GM19397 (cell line): ENCODE results near the gene ACAN.

Source experiments
- ATAC-seq: cut with Tn5 transposase; IDR thresholded peaks from one replicate; pipeline ENCODE4 v1.9.1; 2021; ENCODE audit warnings: mild to moderate bottlenecking, moderate library complexity; ENCODE audit not compliant: unreplicated experiment

The ACAN gene

GRCh38 chr15:88803241-88803919, at the start of gene ACAN:
Gene ACAN, plus strand, starts transcription at chr15:88803436. Its CDS starts 32,771 bp downstream, at chr15:88836207.
- no peak for ATAC-seq

DNA sequence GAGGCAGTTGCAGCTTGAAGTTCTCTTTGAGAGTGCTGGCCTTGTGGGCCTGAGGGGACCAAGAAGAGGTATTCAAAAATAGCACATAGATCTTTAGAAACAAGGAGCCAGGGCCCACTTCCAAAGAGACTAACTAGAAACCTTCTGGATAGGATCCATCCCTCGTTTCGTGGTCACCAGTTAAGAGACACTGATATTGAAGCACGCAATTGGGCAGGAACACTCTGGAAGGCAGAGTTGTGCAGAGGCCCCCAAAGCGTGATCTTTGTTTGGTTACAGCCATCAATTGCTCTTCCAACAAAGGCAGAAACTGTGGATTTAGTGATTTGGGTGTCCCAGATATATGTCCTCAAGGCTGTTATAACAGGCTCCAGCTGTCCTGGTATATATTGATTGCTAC, 46.7 kb upstream of the ACAN start:
- ATAC-seq = no peak

GRCh38 chr15:88756921-88757320, 46.3 kb upstream of the ACAN start:
- no peak for ATAC-seq

- no peak for ATAC-seq
These were observed 43.4 kb upstream of the ACAN start for GRCh38 chr15:88759872-88760271.

DNA sequence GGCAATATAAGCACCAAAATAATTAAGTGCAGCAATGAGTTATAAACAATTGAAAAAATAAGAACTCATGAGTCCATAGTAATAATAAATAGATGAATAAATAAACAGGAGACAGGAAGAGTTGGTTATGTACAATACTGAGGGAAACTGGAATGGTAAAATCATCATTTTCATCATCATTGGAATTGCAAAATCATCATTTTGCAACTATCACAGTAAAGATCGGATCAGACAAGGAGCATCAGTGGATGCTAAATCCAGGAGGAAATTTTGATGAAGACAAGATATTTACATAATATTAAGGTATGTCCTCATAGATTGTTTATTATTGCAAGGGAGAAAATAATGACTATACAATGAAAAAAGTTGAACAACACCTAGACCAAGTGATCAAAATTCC, 38.8 kb upstream of the ACAN start:
- no peak for ATAC-seq

DNA sequence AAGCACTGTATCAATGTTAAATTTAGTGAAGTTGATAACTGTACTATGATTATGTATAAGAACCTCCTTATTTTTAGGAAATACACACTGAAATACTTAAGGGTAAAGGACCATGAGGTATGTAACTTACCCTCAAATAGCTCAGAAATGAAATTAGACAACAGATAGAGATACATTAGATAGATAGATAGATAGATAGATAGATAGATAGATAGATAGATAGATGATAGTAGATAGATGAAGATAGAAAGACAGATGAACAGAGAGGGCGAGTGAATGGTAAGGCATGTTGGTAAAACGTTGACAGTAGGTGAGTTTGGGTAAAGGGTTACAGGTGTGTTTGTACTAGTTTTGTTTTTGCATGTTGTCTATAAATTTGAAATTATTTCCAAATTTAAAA, 38.0 kb upstream of the ACAN start:
- ATAC-seq = no peak

GRCh38 chr15:88769161-88769971, 33.9 kb upstream of the ACAN start:
- no peak for ATAC-seq

DNA sequence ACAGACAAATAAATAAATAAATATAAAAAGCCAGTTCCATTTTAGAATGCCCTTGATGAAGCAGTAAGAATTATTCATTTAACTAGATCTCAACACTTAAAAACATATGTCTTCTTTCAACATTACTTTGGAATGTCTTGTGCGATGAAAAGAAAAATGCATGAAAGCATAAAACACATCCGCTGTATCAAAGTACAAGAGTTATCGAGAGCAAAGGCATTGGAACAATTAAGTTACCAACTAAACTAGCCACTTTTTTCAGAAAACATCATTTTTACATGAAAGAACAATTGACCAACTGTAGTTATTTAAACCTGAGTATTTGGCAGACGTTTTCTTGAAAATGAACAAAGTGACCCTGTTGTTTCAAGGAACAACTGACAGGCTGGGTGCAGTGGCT, 27.5 kb upstream of the ACAN start:
- no peak for ATAC-seq

DNA sequence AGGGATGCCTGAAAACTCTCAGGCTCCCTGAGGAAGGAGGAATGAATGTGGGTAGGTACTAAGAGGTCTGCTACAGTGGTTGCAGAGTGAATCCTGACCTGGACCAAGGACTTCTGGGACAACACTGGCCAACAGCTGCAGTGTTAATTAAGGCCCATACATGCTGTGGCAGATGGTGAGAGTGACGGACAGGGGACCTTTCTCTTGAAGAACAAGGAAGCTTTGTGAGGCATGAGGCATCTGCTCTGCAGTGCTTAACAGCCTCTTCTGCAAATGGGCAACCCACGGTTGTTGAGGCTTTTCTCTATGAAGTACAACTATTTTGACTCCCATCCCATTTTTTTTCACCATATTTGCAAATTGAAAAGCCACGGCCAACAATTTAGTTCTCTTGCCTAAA, 26.6 kb upstream of the ACAN start:
- ATAC-seq = no peak

GRCh38 chr15:88779944-88780343, 23.3 kb upstream of the ACAN start:
- no peak for ATAC-seq

- ATAC-seq = no peak
These were observed 20.8 kb upstream of the ACAN start for GRCh38 chr15:88782465-88782864.

- ATAC-seq = no peak
These were observed 18.0 kb upstream of the ACAN start for GRCh38 chr15:88785217-88785616.

DNA sequence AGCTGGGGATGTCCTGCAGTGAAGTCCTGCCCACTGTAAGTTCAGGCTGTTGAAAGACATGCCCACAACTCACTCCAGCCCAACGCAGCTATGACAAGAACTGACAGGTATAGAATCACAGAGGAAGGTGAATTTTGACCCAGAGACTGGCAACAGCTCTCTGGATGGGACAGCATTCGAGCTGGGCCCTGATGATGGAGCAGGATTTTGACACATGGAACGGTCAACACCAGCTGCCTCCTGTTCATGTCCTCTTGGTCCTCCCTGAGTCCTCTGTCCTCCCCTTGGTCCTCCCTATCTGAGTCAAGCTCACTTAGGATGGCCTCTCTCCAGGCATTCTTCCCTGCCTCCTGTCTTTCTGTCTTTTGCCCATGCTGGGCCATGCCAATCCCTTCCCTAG, 15.2 kb upstream of the ACAN start:
- no peak for ATAC-seq

DNA sequence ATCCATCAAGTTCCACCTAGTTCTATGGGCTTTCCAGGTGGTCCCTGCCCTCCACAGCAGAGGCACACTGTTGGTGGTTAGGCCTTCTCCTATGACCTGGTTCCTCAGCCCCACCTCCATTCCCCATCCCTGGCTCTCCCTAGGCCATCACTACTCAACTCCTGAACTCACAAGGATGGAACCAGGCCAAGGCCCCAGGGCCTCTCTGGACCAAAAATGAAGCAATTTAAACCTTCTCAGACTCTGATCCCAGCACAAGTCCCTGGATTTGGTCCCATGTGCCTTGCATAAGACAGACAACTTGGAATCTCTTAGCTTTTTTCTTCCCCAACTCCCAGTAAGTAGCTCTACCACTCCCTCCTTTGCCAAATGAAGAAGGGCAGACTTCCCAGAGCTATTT, 14.4 kb upstream of the ACAN start:
- no peak for ATAC-seq

GRCh38 chr15:88790486-88790885, 12.8 kb upstream of the ACAN start:
- no peak for ATAC-seq

GRCh38 chr15:88791637-88792036, 11.6 kb upstream of the ACAN start:
- no peak for ATAC-seq

- ATAC-seq = no peak
These were observed 10.6 kb upstream of the ACAN start for GRCh38 chr15:88792342-88793282.

DNA sequence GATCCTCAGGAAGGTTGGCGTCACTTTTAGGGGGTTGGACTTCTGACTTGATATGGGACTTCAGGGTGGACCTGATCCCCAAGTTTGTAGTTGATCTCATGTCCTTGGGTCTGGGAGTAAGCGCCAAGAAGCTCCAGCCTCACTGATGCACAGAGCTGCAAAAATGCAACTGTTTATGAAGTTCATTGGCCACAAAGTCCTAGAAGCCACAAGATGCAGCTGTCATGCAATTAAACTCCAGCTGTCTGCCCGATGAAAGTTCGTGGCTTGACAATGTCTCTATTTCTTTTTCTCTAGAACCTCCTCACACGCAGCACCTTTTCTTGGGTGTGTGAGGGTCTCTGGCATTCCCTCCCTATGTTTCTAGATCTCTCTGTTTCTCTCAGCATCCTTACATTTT, 9.2 kb upstream of the ACAN start:
- no peak for ATAC-seq

DNA sequence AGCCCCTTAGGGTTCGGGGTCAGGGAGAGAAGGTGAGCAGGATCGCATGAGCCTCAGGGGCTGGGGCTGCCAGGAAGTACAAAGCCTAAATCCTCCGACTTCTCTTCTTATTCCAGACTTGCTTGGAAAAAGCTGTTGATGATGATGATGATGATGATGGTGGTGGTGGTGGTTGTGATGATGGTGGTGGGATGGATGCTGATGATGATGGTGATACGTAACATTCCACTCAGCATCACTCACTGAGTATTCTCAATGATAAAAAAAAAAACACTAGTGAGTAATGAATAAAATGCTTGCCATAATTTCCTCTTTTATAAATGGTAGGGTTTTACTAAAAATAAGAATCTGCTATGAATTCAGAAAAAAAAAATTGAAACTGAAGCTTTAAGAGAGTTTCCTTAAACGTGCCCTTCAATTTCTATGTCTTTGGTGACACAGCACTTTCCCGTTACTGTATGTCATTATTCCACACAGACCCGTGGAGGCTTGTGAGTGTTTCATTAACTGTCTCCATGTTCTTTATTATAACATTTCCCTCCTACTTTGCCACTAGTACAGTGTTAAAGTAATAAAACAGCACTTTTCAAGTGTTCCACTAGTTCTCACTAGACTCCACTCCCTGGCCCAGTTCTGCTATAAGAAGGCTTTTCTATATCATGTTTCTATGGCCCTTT, 5.4 kb upstream of the ACAN start:
- no peak for ATAC-seq

DNA sequence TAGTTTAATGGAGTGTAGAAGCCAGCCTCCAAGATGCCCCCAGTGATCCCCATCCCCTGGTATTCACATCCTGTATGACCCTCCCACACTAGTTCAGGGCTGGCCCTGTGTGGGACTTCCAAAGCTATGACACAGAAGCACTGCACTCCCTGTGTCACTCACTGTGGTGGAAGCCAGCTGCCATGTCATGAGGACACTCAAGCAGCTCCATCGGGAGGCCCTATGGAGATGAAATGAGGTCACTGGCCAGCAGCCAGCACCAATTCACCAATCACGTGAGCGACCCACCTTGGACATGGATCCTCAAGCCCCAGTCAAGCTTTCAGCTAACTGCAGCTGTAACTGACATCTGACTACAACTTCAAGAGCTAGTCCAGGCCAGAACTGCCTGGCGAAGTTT, 3.9 kb upstream of the ACAN start:
- no peak for ATAC-seq

DNA sequence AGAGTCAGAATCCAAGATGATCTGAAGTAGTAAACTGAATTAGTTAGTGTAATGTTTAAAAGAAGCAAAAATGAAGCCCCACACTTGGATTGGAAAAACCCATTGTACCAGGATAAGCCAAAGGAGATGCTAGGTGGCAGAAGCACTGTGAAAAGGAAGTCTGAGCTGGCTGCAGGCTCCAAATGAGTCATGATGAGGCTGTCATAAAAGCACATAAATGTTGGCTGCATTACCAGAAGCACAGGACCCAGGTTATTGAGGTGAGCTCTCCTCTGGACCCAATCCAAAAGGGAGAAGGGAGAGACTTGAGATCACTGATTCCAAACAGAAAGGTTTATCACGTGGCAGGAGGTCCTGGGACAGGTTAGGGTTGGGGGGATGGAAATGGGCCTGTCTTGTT, 3.2 kb upstream of the ACAN start:
- no peak for ATAC-seq
